Measurements from ENCODE around the gene RASSF5. TPM values are rescaled to one million over a fixed set of nuclear protein-coding genes. Genes with fewer than 3 reads are reported as not detected.

The RASSF5 gene
- total and polyA plus RNA-seq, 10 of the 15 experiments (the other 5 are each of a cell fraction or from before 2014, with no cell fraction given), result 14.0 to 89.6 (median 68.9) TPM

GRCh38 chr1:206512058-206512850 lies 4.9 kb downstream of the RASSF5 start:
- Histone ChIP-seq H3K79me2 (ENCODE audit: control insufficient read depth, insufficient read depth, low read length) (no peaks in the 10 kb centered on the region), H3K4me1 (ENCODE audit: control insufficient read depth, insufficient read depth, low read length) (peaks cover 12% of the 10 kb centered on the region; the same call in 1 of the 2 replicates), H3K9me3 (replicated peaks; ENCODE audit: control insufficient read depth, insufficient read depth, low read length) (no peaks in the 10 kb centered on the region), H3K36me3 (ENCODE audit: control insufficient read depth in 2 of 2, insufficient read depth in 2 of 2, low read length in 1 of 2) (no peaks in the 10 kb centered on the region), H2AFZ (ENCODE audit: control insufficient read depth, low read depth, low read length) (no peak overlapping the region), H3K9ac (ENCODE audit: control insufficient read depth, insufficient read depth, low read length) (no peak overlapping the region), H3K4me2 (ENCODE audit: control insufficient read depth, insufficient read depth) (no peak overlapping the region), H3K4me3 (no peak overlapping the region), H3K27ac (ENCODE audit: control insufficient read depth, insufficient read depth) (no peak overlapping the region), H3K27me3 (replicated peaks in 1 of 2; ENCODE audit: control insufficient read depth in 2 of 2, insufficient read depth in 2 of 2, low read length in 1 of 2) (no peaks in the 10 kb centered on the region), H4K20me1 (ENCODE audit: control insufficient read depth, insufficient read depth) (no peaks in the 10 kb centered on the region)
- ChIA-PET CTCF (interaction anchor here (2.1 kb wide), 1 partner anchor 33 kb away, joined by 11 read pairs; no protein-coding TSS in a partner anchor), RAD21 (ENCODE audit: unreplicated experiment) (interaction anchor here (0.5 to 0.9 kb wide), 3 partner anchors 9 to 71 kb away, joined by 3 read pairs; no protein-coding TSS in a partner anchor), SMC1A (ENCODE audit: uncharacterized antibody, unreplicated experiment) (interaction anchor here (0.6 to 1.7 kb wide), 4 partner anchors 22 to 68 kb away, joined by 3 to 4 read pairs (median 4); no protein-coding TSS in a partner anchor), POLR2A (no interaction called here)
- in situ Hi-C loops (cut with MboI) (no loop called here), intact Hi-C loops (cut with micrococcal nuclease; ENCODE audit: unreplicated experiment) (no loop called here)
- TF ChIP-seq BHLHE40 (IDR thresholded peaks at IDR 0.05; ENCODE audit: borderline replicate concordance in 1 of 2, low read depth in 2 of 2, low read length in 1 of 2), result no peak
- WGBS (ENCODE audit: insufficient coverage, insufficient replicate concordance, low lambda C conversion rate, missing lambda C conversion rate), result 55% methylated on average over 14 of the region's 14 CpGs
- DNase-seq (ENCODE audit: low read depth, low spot score) (no peak), FAIRE-seq (no peak), ATAC-seq (no peak)
- no TSS peak for BruUV-seq (replicated peaks)

- Histone ChIP-seq H3K4me2 (ENCODE audit: control insufficient read depth, insufficient read depth) (no peak overlapping the region), H2AFZ (ENCODE audit: control insufficient read depth, low read depth, low read length) (no peak overlapping the region), H3K79me2 (ENCODE audit: control insufficient read depth, insufficient read depth, low read length) (no peaks in the 10 kb centered on the region), H3K36me3 (ENCODE audit: control insufficient read depth in 2 of 2, insufficient read depth in 2 of 2, low read length in 1 of 2) (no peaks in the 10 kb centered on the region), H3K27ac (ENCODE audit: control insufficient read depth, insufficient read depth) (no peak overlapping the region), H3K4me3 (no peak overlapping the region), H3K4me1 (ENCODE audit: control insufficient read depth, insufficient read depth, low read length) (peaks cover 12% of the 10 kb centered on the region; the same call in 1 of the 2 replicates), H3K27me3 (replicated peaks in 1 of 2; ENCODE audit: control insufficient read depth in 2 of 2, insufficient read depth in 2 of 2, low read length in 1 of 2) (no peaks in the 10 kb centered on the region), H3K9me3 (replicated peaks; ENCODE audit: control insufficient read depth, insufficient read depth, low read length) (no peaks in the 10 kb centered on the region), H3K9ac (ENCODE audit: control insufficient read depth, insufficient read depth, low read length) (no peak overlapping the region), H4K20me1 (ENCODE audit: control insufficient read depth, insufficient read depth) (no peaks in the 10 kb centered on the region)
- SMC1A ChIA-PET (ENCODE audit: uncharacterized antibody, unreplicated experiment), result interaction anchor here (0.6 to 1.7 kb wide), 4 partner anchors 21 to 67 kb away, joined by 3 to 4 read pairs (median 4); no protein-coding TSS in a partner anchor
- no peak for FAIRE-seq
- no TSS peak for BruUV-seq (replicated peaks)
- POLR2A ChIA-PET, result no interaction called here
- CTCF ChIA-PET, result interaction anchor here (2.1 kb wide), 1 partner anchor 33 kb away, joined by 11 read pairs; no protein-coding TSS in a partner anchor
- RAD21 ChIA-PET (ENCODE audit: unreplicated experiment), result interaction anchor here (0.8 kb wide), 1 partner anchor 20 kb away, joined by 3 read pairs; no protein-coding TSS in a partner anchor
- no peak for DNase-seq (ENCODE audit: low read depth, low spot score)
- intact Hi-C loops (cut with micrococcal nuclease; ENCODE audit: unreplicated experiment), result no loop called here
- in situ Hi-C loops (cut with MboI), result no loop called here
- WGBS (ENCODE audit: insufficient coverage, insufficient replicate concordance, low lambda C conversion rate, missing lambda C conversion rate), result 95% methylated on average over 4 of the region's 4 CpGs
- no peak for ATAC-seq
- TF ChIP-seq EP300 (IDR thresholded peaks at IDR 0.05; ENCODE audit: borderline replicate concordance in 1 of 2, control insufficient read depth in 1 of 2, low read depth in 2 of 2, low read length in 2 of 2) (no peak), RB1 (IDR thresholded peaks at IDR 0.05; ENCODE audit: borderline replicate concordance) (no peak), SMARCA5 (IDR thresholded peaks at IDR 0.05) (no peak), PBX3 (IDR thresholded peaks at IDR 0.05; ENCODE audit: insufficient replicate concordance, low read depth, low read length) (no peak), RELA (IDR thresholded peaks at IDR 0.05; ENCODE audit: borderline replicate concordance, partially characterized antibody) (no peak), MXI1 (IDR thresholded peaks at IDR 0.05; ENCODE audit: low read depth, low read length) (no peak), ZBTB33 (IDR thresholded peaks at IDR 0.05) (no peak), SIX5 (IDR thresholded peaks at IDR 0.05; ENCODE audit: low read depth, low read length, severe bottlenecking) (no peak), NFIC (IDR thresholded peaks at IDR 0.05; ENCODE audit: low read depth, low read length) (no peak), CBX5 (IDR thresholded peaks at IDR 0.05; ENCODE audit: low read depth) (no peak), MEF2B (IDR thresholded peaks at IDR 0.05; ENCODE audit: partially characterized antibody, poor library complexity, severe bottlenecking) (no peak)
Measured at GRCh38 chr1:206512851-206513180, 5.5 kb downstream of the RASSF5 start.
